Measurements from ENCODE around the gene ZSCAN18. TPM values are rescaled to one million over a fixed set of nuclear protein-coding genes. Genes with fewer than 3 reads are reported as not detected.

Gene ZSCAN18
- total RNA-seq, 2 donors from 2014 or later: 48.3 to 65.7 TPM

GRCh38 chr19:58060231-58060630, 37.8 kb downstream of the ZSCAN18 start:
- Histone ChIP-seq H3K27ac (peak overlapping the region in 1 of 2 donors; percentile 97), H3K9me3 (peaks cover 0 to 11% of the 10 kb centered on the region in 2 donors), H3K27me3 (no peaks in the 10 kb centered on the region), H3K36me3 (peaks cover 12% of the 10 kb centered on the region), H3K4me1 (peaks cover 0 to 13% of the 10 kb centered on the region in 2 donors), H3K4me3 (peak overlapping the region; percentile 59 to 75)
- TF ChIP-seq CTCF (IDR thresholded peaks at IDR 0.05): no peak
- DNase-seq (ENCODE audit: low spot score): no peak

- no peaks in the 10 kb centered on the region for H3K27me3 ChIP-seq
- H3K36me3 ChIP-seq: peaks cover 8% of the 10 kb centered on the region
- H3K27ac ChIP-seq: peak overlapping the region; percentile 93 to 97
- peaks cover 0 to 13% of the 10 kb centered on the region in 2 donors for H3K4me1 ChIP-seq
- peaks cover 0 to 7% of the 10 kb centered on the region in 2 donors for H3K9me3 ChIP-seq
- peak overlapping the region; percentile 59 to 75 for H3K4me3 ChIP-seq
- TF ChIP-seq CTCF (IDR thresholded peaks at IDR 0.05): no peak
- no peak for DNase-seq (ENCODE audit: low spot score)
These were observed 38.4 kb downstream of the ZSCAN18 start for GRCh38 chr19:58059671-58060078.

- Histone ChIP-seq H3K9me3 (peaks cover 0 to 2% of the 10 kb centered on the region in 2 donors), H3K27me3 (no peaks in the 10 kb centered on the region), H3K4me3 (peak within 1 kb of the TSS; percentile 59 to 75), H3K27ac (peak within 1 kb of the TSS; percentile 93 to 97), H3K36me3 (peaks cover 4% of the 10 kb centered on the region), H3K4me1 (peaks cover 0 to 13% of the 10 kb centered on the region in 2 donors)
- DNase-seq (ENCODE audit: low spot score): peak; percentile 87
- TF ChIP-seq CTCF (IDR thresholded peaks at IDR 0.05): no peak
These were observed 38.9 kb downstream of the ZSCAN18 start, which contains the start of gene ZNF135 for GRCh38 chr19:58059003-58059670. ZNF135 (plus strand) TSS chr19:58059282; CDS start chr19:58060003, 721 bp downstream.

GRCh38 chr19:58058467-58058866, 39.6 kb downstream of the ZSCAN18 start:
- TF ChIP-seq CTCF (IDR thresholded peaks at IDR 0.05): no peak
- peaks cover 0 to 4% of the 10 kb centered on the region in 2 donors for H3K9me3 ChIP-seq
- DNase-seq (ENCODE audit: low spot score): no peak

GRCh38 chr19:58056861-58057260, 41.2 kb downstream of the ZSCAN18 start:
- DNase-seq (ENCODE audit: low spot score): no peak
- no peaks in the 10 kb centered on the region for H3K27me3 ChIP-seq
- no peaks in the 10 kb centered on the region for H3K36me3 ChIP-seq
- peaks cover 0 to 13% of the 10 kb centered on the region in 2 donors for H3K4me1 ChIP-seq
- no peak overlapping the region for H3K27ac ChIP-seq
- H3K4me3 ChIP-seq: no peak overlapping the region
- H3K9me3 ChIP-seq: peaks cover 0 to 4% of the 10 kb centered on the region in 2 donors
- TF ChIP-seq CTCF (IDR thresholded peaks at IDR 0.05): no peak

More at GRCh38 chr19:58058467-58058866, 39.6 kb downstream of the ZSCAN18 start:
- H3K27ac ChIP-seq: peak overlapping the region; percentile 93 to 97
- peak overlapping the region in 1 of 2 donors; percentile 75 for H3K4me3 ChIP-seq
- H3K4me1 ChIP-seq: peaks cover 0 to 13% of the 10 kb centered on the region in 2 donors
- no peaks in the 10 kb centered on the region for H3K27me3 ChIP-seq
- no peaks in the 10 kb centered on the region for H3K36me3 ChIP-seq
